GM12891 (cell line): Measurements from ENCODE around the gene ABCC4.

ENCODE experiments used
- POLR2A ChIP-seq: IDR thresholded peaks from 2 replicates; pipeline ENCODE4 v1.6.1; 2011; ENCODE audit warnings: low read depth, low read length, control low read depth
- SPI1 ChIP-seq: IDR thresholded peaks from 2 replicates; pipeline ENCODE4 v1.6.1; 2011; ENCODE audit warnings: low read depth, low read length, control low read depth
- TAF1 ChIP-seq: IDR thresholded peaks from 2 replicates; pipeline ENCODE4 v1.6.1; 2011; ENCODE audit warnings: low read depth, low read length, control low read depth

GRCh38 chr13:95136638-95137037 is 164.6 kb downstream of the ABCC4 start:
- no peak for TF ChIP-seq POLR2A
- no peak for TF ChIP-seq TAF1
- no peak for TF ChIP-seq SPI1
